GM20431 (cell line): ENCODE results near the gene PDE4D.
"Not testable (repeated sequence)": the region's sequence is repeated elsewhere in the genome, so short reads cannot be mapped to it uniquely, and the experiment has no call there.

Experiments used
- in situ Hi-C: fragments of 300-500 bp; cut with MseI, MboI; formaldehyde crosslinking; loops from one replicate; pipeline ENCODE4 v1.15.0; 2020; ENCODE audit warnings: low sequenced_read_pairs; ENCODE audit not compliant: unreplicated experiment

PDE4D gene

GRCh38 chr5:59772757-59773156 lies 120.8 kb downstream of the PDE4D start:
- in situ Hi-C loops: no loop called here

GRCh38 chr5:59772206-59772605 lies 121.3 kb downstream of the PDE4D start:
- in situ Hi-C loops: no loop called here

- in situ Hi-C loops: no loop called here
Measured at GRCh38 chr5:59770953-59771352, 122.6 kb downstream of the PDE4D start.

GRCh38 chr5:59769832-59770231 lies 123.7 kb downstream of the PDE4D start:
- in situ Hi-C loops: no loop called here

- in situ Hi-C loops: no loop called here
Measured at GRCh38 chr5:59769041-59769360, 124.5 kb downstream of the PDE4D start.

GRCh38 chr5:59768152-59769040 lies 125.1 kb downstream of the PDE4D start:
- in situ Hi-C loops: no loop called here

GRCh38 chr5:59767681-59768151 lies 125.8 kb downstream of the PDE4D start:
- in situ Hi-C loops: no loop called here

GRCh38 chr5:59767211-59767605 lies 126.3 kb downstream of the PDE4D start:
- in situ Hi-C loops: no loop called here

- in situ Hi-C loops: no loop called here
Measured at GRCh38 chr5:59766427-59767210, 126.9 kb downstream of the PDE4D start.

- in situ Hi-C loops: no loop called here
Measured at GRCh38 chr5:59765446-59765845, 128.1 kb downstream of the PDE4D start.

GRCh38 chr5:59764361-59764760 lies 129.2 kb downstream of the PDE4D start:
- in situ Hi-C loops: no loop called here

GRCh38 chr5:59763541-59763940 lies 130.0 kb downstream of the PDE4D start:
- in situ Hi-C loops: no loop called here

GRCh38 chr5:59762232-59762631 lies 131.3 kb downstream of the PDE4D start:
- in situ Hi-C loops: not testable (repeated sequence)

- in situ Hi-C loops: no loop called here
Measured at GRCh38 chr5:59760785-59761348, 132.7 kb downstream of the PDE4D start.

- in situ Hi-C loops: no loop called here
Measured at GRCh38 chr5:59759600-59760351, 133.8 kb downstream of the PDE4D start.

GRCh38 chr5:59758566-59758965 lies 135.0 kb downstream of the PDE4D start:
- in situ Hi-C loops: no loop called here

- in situ Hi-C loops: no loop called here
Measured at GRCh38 chr5:59757442-59757841, 136.1 kb downstream of the PDE4D start.

- in situ Hi-C loops: no loop called here
Measured at GRCh38 chr5:59756373-59757035, 137.0 kb downstream of the PDE4D start.

- in situ Hi-C loops: no loop called here
Measured at GRCh38 chr5:59755476-59755875, 138.1 kb downstream of the PDE4D start.

- in situ Hi-C loops: no loop called here
Measured at GRCh38 chr5:59753599-59753998, 139.9 kb downstream of the PDE4D start.
